Tibial nerve (tissue), 4 donors: ENCODE data around the gene NOCT. TPM values are rescaled to one million over a fixed set of nuclear protein-coding genes. Genes with fewer than 3 reads are reported as not detected.

ENCODE experiments used
- DNase-seq, 2 donors: peaks; one replicate each; pipeline ENCODE4 v3.0.0-alpha.2; 2019; ENCODE audit warnings: low spot score in 2 of 2
- H3K27ac ChIP-seq, 4 donors: fragments of 200-600 bp; sonication (generic) in 3 of 4; one replicate each; pipeline ENCODE4 v1.5.1; 2017 to 2019; ENCODE audit warnings: mild to moderate bottlenecking in 1 of 4
- H3K27me3 ChIP-seq, 2 donors: fragments of 200-600 bp; sonication (generic) in 1 of 2; one replicate each; pipeline versions ENCODE4 v1.5.1 to v1.6.0; 2017 to 2019
- H3K36me3 ChIP-seq, 3 donors: fragments of 200-600 bp; sonication (generic); one replicate each; pipeline ENCODE4 v1.5.1; 2018 to 2019
- H3K4me1 ChIP-seq, 4 donors: fragments of 200-600 bp; sonication (generic) in 3 of 4; one replicate each; pipeline ENCODE4 v1.5.1; 2017 to 2019
- H3K4me3 ChIP-seq, 4 donors: fragments of 200-600 bp; sonication (generic) in 3 of 4; one replicate each; pipeline ENCODE4 v1.5.1; 2017 to 2019; ENCODE audit warnings: mild to moderate bottlenecking in 1 of 4, moderate library complexity in 1 of 4
- H3K9me3 ChIP-seq, 4 donors: fragments of 200-600 bp; sonication (generic) in 3 of 4; one replicate each; pipeline ENCODE4 v1.5.1; 2017 to 2019
- CTCF ChIP-seq, 5 experiments: fragments of 200-600 bp in 3 of 5; fragments of 450-650 bp in 2 of 5; sonication (generic) in 3 of 5; IDR thresholded peaks; one replicate each; pipeline ENCODE4 v1.5.1; 2016 to 2019; ENCODE audit warnings: antibody characterized with exemption in 5 of 5, mild to moderate bottlenecking in 3 of 5, moderate library complexity in 2 of 5
- EP300 ChIP-seq, 2 donors: sonication (generic); formaldehyde crosslinking; IDR thresholded peaks; one replicate each; pipeline ENCODE4 v1.6.1; 2017; ENCODE audit warnings: antibody characterized with exemption in 2 of 2, mild to moderate bottlenecking in 1 of 2
- POLR2A ChIP-seq, 2 donors: fragments of 450-650 bp; IDR thresholded peaks; one replicate each; pipeline ENCODE4 v1.6.1; 2017; ENCODE audit warnings: antibody characterized with exemption in 2 of 2, mild to moderate bottlenecking in 2 of 2, moderate library complexity in 2 of 2
- WGBS, 2 donors: methylation state at CpG; one replicate each; pipeline ENCODE4 v1.1.5; 2018; 5-methylcytosine and 5-hydroxymethylcytosine counted together
- total RNA-seq, 4 donors: library from RNA; depleted of rRNA; stranded (reverse); fragments of >200 nt; gene quantifications; one replicate each; pipeline ENCODE4 v1.1.0, GENCODE V29; 2016

The NOCT gene
- total RNA-seq, 4 donors from 2014 or later = 1.4 to 5.4 (median 3.4) TPM

- no peak for TF ChIP-seq CTCF (IDR thresholded peaks at IDR 0.05)
- TF ChIP-seq EP300 (IDR thresholded peaks at IDR 0.05) = no peak
- no peak for TF ChIP-seq POLR2A (IDR thresholded peaks at IDR 0.05)
- Histone ChIP-seq H3K27me3 (no peaks in the 10 kb centered on the region), H3K4me3 (no peak overlapping the region), H3K4me1 (peaks cover 0 to 15% (median 5%) of the 10 kb centered on the region in 4 donors), H3K9me3 (no peaks in the 10 kb centered on the region), H3K36me3 (no peaks in the 10 kb centered on the region), H3K27ac (no peak overlapping the region)
- 58 to 62% methylated on average over 6 of the region's 6 CpGs for WGBS, 2 donors
- DNase-seq = no peak
Measured at GRCh38 chr4:138977524-138977923, 38.1 kb upstream of the NOCT start.

GRCh38 chr4:138978028-138978585 lies 37.5 kb upstream of the NOCT start:
- H3K27me3 ChIP-seq = no peaks in the 10 kb centered on the region
- no peak for DNase-seq
- no peak overlapping the region for H3K27ac ChIP-seq
- no peaks in the 10 kb centered on the region for H3K9me3 ChIP-seq
- TF ChIP-seq CTCF (IDR thresholded peaks at IDR 0.05) (no peak), POLR2A (IDR thresholded peaks at IDR 0.05) (no peak), EP300 (IDR thresholded peaks at IDR 0.05) (no peak)
- peaks cover 0 to 21% (median 7%) of the 10 kb centered on the region in 4 donors for H3K4me1 ChIP-seq
- no peaks in the 10 kb centered on the region for H3K36me3 ChIP-seq
- 88% methylated on average over 5 of the region's 5 CpGs for WGBS, 2 donors
- H3K4me3 ChIP-seq = no peak overlapping the region

GRCh38 chr4:138978600-138978999 lies 37.0 kb upstream of the NOCT start:
- no peaks in the 10 kb centered on the region for H3K9me3 ChIP-seq
- no peaks in the 10 kb centered on the region for H3K36me3 ChIP-seq

GRCh38 chr4:138979742-138980141 lies 35.8 kb upstream of the NOCT start:
- Histone ChIP-seq H3K27ac (no peak overlapping the region), H3K36me3 (no peaks in the 10 kb centered on the region), H3K4me3 (no peak overlapping the region), H3K9me3 (no peaks in the 10 kb centered on the region), H3K27me3 (no peaks in the 10 kb centered on the region), H3K4me1 (peaks cover 0 to 22% (median 7%) of the 10 kb centered on the region in 4 donors)
- no peak for DNase-seq
- WGBS, 2 donors = 89 to 100% methylated on average over 2 of the region's 2 CpGs
- TF ChIP-seq CTCF (IDR thresholded peaks at IDR 0.05) (no peak), EP300 (IDR thresholded peaks at IDR 0.05) (no peak), POLR2A (IDR thresholded peaks at IDR 0.05) (no peak)

More at GRCh38 chr4:138978600-138978999, 37.0 kb upstream of the NOCT start:
- no peak for TF ChIP-seq EP300 (IDR thresholded peaks at IDR 0.05)
- TF ChIP-seq POLR2A (IDR thresholded peaks at IDR 0.05) = no peak
- no peak for TF ChIP-seq CTCF (IDR thresholded peaks at IDR 0.05)
- no peak overlapping the region for H3K27ac ChIP-seq
- no peak overlapping the region for H3K4me3 ChIP-seq
- 87 to 93% methylated on average over 3 of the region's 3 CpGs for WGBS, 2 donors
- DNase-seq = no peak
- peaks cover 0 to 22% (median 7%) of the 10 kb centered on the region in 4 donors for H3K4me1 ChIP-seq
- no peaks in the 10 kb centered on the region for H3K27me3 ChIP-seq

- Histone ChIP-seq H3K4me3 (no peak overlapping the region), H3K27me3 (no peaks in the 10 kb centered on the region), H3K27ac (peak overlapping the region; percentile 16 to 90 (median 74)), H3K9me3 (no peaks in the 10 kb centered on the region), H3K36me3 (no peaks in the 10 kb centered on the region), H3K4me1 (peaks cover 0 to 22% (median 7%) of the 10 kb centered on the region in 4 donors)
- 7 to 10% methylated on average over 4 of the region's 4 CpGs for WGBS, 2 donors
- DNase-seq = peak in 1 of 2 donors; percentile 64
- TF ChIP-seq POLR2A (IDR thresholded peaks at IDR 0.05) = no peak
- peak; percentile 77 to 89 for TF ChIP-seq EP300 (IDR thresholded peaks at IDR 0.05)
- TF ChIP-seq CTCF (IDR thresholded peaks at IDR 0.05) = peak; percentile 16 to 48 (median 35)
Measured at GRCh38 chr4:138981930-138982390, 33.6 kb upstream of the NOCT start.
